Fibroblast of skin of right quadriceps (primary cell): ENCODE results near the gene NPVF.
A peak's percentile ranks its signal among the peaks of the same experiment; 100 is the strongest.

Experiments used
- DNase-seq: peaks from one replicate; pipeline ENCODE4 v3.0.0-alpha.2; 2013

Gene NPVF

GRCh38 chr7:25223206-25223605 lies 5.1 kb downstream of the NPVF start:
- no peak for DNase-seq

DNA sequence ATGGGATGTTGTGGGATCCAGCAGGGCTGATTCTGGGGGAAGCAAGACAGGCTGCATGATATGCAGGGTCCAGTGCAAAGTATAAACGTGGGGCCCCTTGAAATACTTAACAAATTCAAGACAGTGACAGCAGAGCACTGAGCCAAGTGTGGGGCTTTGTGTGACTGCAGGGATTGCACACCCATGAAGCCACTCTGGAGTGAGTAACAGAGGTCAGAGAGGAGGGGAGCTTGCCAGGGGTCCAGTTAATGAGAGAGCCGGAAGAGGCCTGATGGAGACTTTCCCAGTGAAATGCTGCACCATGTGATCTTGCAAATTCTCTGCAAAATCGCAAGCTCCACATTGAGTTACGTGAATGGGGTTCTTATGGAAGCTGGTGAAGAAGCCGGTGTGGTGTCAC lies 5.6 kb downstream of the NPVF start:
- no peak for DNase-seq

DNA sequence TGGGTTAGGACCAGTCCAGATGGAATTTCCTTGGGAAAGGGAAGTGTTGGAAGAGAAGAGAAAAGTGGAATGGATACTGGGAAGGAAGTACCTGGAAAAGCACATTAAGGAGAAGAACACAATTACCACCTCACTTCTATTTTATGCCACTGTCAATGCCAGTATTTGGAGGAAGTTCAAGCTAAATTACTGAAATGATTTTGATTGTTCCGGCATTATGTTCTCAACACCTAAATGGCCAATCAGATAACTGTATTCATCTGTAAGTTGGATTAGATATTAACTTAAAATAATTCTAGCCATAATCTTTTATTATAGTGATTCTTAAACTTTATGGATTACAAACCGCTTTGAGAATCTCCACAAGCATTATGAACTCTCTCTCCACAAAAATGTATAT lies 7.3 kb downstream of the NPVF start:
- DNase-seq: no peak

DNA sequence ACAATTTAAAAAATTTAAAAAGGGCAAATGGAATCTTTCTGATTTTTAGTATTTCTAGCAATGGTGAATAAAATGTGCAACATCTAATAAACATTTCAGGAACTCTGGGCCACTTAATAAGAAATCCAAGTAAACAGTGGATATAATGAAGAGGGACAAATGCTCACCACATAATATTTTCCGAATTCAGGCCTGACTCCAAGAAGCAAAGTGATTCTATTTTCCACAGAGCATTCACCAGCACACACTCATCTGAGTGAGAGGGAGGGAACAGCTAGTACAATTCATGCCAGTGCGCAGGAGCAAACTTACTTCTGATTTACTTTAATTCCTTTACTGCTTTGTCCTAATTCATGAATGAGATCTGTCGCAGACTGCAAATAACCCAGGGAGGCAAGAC lies 10.1 kb downstream of the NPVF start:
- DNase-seq: no peak

- peak; percentile 32 for DNase-seq
These were observed 11.4 kb downstream of the NPVF start for GRCh38 chr7:25216837-25217236.

- no peak for DNase-seq
These were observed 12.5 kb downstream of the NPVF start for GRCh38 chr7:25215694-25216335.

- no peak for DNase-seq
These were observed 19.6 kb downstream of the NPVF start for GRCh38 chr7:25208525-25209221.

- DNase-seq: no peak
These were observed 20.4 kb downstream of the NPVF start for GRCh38 chr7:25207887-25208286.

DNA sequence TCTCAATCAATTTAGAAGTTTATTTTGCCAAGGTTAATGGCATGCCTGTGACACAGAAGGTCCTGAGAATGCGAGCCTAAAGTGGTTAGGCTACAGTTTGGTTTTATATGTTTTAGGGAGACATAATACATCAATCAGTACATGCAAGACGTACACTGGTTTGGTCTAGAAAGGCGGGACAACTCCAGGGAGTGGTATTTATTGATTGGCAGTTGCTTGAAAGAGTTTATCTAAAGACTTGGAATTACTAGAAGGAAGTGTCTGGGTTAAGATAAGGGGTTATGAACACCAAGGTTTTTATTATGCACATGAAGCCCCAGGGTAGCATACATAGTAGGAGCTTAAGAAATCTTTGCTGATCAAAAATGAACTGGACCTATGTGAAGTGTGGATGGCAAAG lies 21.5 kb downstream of the NPVF start:
- no peak for DNase-seq

GRCh38 chr7:25196132-25196896 lies 32.0 kb downstream of the NPVF start:
- no peak for DNase-seq

GRCh38 chr7:25194036-25194435 lies 34.2 kb downstream of the NPVF start:
- no peak for DNase-seq

DNA sequence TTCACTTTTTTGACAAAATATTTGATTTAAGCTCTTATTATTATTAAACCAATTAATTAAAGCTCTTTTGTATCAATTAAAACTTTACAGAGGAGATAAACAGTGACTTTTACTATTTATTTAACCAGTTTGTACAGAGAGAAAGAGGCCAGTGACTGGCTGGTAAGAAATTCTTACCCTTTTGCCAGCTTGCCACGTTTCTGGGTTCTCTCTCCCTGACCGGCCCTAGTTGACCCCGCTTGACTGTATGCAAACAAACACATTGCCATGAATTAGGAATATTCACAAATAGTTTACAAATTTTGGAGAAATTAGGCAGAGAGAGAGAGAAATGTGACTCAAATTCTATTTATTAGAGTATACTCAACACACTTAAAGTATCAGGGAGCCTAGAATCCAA lies 36.2 kb downstream of the NPVF start:
- DNase-seq: no peak

DNA sequence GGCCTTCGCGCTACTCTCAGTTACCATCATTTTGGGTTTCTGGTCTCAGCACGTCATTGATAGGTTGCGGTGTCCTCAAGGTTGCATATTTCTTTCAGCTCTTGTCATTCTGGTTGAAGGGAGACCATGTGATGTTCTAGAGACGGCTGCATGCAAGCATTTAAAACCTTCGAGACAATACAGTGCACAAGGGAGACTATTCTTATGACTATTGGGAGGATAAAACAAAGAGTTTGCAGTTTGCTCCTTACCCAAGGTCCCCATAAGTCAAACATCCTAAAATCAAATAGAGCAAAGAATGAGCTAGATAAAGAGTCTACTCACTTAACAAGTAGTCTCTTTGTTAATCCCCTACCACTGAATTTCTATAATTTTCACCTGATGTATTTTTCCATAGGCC lies 39.1 kb downstream of the NPVF start:
- no peak for DNase-seq

DNA sequence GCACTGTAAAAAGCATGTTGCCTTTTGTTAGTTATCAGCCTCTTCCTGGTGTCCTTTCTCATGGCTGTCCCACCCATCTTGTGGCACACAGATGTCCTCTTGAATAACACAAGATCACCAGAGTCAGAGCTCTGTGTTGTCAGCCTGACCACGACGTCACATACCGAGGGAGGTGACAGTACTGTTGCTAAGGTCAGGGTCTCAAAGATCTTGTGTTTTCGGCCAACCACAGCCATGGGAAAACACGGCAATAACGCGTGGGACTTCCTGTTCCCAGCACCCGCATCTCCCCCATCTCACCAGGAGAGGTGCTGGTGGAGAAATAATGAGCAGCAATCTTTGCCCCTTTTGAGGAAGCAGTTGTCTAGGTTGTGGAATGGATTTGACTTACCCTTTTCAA lies 40.4 kb downstream of the NPVF start:
- no peak for DNase-seq

DNA sequence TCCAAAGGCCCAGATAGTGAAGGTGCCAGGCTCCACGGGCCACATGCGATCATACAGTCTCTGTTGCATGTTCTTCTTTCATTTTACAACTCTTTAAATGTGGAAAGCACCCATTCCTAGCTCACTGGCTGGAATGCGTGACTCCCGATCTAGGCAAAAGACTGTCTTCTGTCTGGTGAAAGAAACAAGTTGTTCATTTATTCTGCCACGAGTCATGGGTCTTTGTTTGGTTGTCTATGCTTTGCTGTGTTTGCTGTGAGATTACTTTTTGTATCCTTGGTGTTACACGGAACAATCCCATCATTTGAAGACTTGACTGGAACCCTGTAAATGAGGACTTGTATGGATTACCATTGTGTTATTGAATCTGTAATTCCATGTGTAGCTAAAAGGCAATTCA lies 41.9 kb downstream of the NPVF start:
- no peak for DNase-seq

GRCh38 chr7:25181532-25181931 lies 46.8 kb downstream of the NPVF start:
- DNase-seq: no peak

- DNase-seq: peak; percentile 4
These were observed 47.3 kb downstream of the NPVF start for GRCh38 chr7:25180946-25181345.

DNA sequence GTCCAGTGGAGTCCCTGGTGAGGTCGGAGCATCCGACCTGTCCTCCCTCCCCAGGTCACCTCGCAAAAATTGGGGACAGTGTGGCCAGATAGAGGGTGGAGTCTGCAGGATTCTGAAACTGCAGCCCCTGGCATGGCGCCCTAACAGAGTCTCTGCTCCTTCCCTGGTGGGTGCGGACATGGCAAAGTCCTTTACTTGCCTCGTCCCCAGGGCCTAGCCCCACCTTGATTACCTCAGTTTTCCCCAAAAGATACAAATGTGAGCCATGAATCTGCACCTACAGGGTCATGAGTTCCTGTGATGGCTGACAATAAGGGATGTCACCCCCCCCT lies 47.7 kb downstream of the NPVF start:
- DNase-seq: no peak

DNA sequence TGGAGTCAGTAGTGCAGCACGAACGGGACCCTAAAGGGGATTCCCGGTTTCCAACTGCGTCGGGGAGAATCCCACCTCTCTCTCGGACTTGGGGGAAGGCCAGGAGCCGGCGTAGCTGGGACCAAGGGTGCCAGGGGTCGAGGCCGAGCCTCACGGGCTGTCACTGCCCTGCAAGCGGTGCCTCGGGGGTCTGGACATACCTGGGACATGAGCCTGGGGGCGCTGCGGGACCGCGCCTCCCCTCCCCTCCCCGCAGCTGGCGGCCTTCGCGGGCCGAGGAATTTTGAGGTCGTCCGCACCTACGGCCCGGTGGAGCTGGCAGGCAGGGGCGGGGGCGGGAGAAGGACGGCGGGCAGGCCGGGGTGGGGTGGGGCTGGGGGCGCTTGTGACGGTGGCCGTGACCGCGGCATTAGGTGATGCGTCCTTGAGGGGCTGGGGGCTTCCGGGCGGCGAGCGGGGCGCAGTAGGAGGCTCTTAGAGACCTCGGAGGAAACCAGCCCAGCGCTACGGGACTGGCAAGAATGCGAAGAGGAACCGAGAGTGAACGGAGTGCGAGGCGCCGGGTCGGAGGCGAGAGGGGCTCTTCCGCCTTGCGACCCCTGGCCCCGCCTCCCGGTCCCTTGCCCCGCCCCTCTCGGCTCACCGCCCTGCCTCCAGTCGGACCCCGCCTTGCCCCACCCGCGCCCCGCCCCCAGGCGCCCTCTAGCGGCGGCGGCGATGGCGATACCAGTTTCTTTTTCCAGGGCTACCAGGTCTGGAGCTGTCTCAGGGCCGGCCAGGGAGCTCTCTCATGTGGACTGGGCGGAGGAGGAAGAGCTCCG lies 48.3 kb downstream of the NPVF start:
- DNase-seq: peak; percentile 80

- DNase-seq: no peak
These were observed 49.0 kb downstream of the NPVF start for GRCh38 chr7:25179325-25179724.
